ENCODE data around the gene PSMD8. TPM values are rescaled to one million over a fixed set of nuclear protein-coding genes. Genes with fewer than 3 reads are reported as not detected.
"Not testable (repeated sequence)": the region's sequence is repeated elsewhere in the genome, so short reads cannot be mapped to it uniquely, and the experiment has no call there.

Gene PSMD8
- total RNA-seq, 1 donor from 2014 or later = 240 TPM

GRCh38 chr19:38361633-38362075 is 12.7 kb upstream of the PSMD8 start:
- DNase-seq (ENCODE audit: low read depth in 2 of 2) = peak; percentile 47 to 82

- peak; percentile 44 to 61 for DNase-seq (ENCODE audit: low read depth in 2 of 2)
Observed at GRCh38 chr19:38362076-38362945, 12.1 kb upstream of the PSMD8 start.

GRCh38 chr19:38362946-38363688 is 11.3 kb upstream of the PSMD8 start:
- not testable (repeated sequence) for DNase-seq (ENCODE audit: low read depth in 2 of 2)

GRCh38 chr19:38367041-38367440 is 7.3 kb upstream of the PSMD8 start:
- DNase-seq (ENCODE audit: low read depth in 2 of 2) = no peak

- DNase-seq (ENCODE audit: low read depth in 2 of 2) = no peak
Observed at GRCh38 chr19:38369584-38369983, 4.8 kb upstream of the PSMD8 start.

- no peak for DNase-seq (ENCODE audit: low read depth in 2 of 2)
Observed at GRCh38 chr19:38370299-38370698, 4.1 kb upstream of the PSMD8 start.

- no peak for DNase-seq (ENCODE audit: low read depth in 2 of 2)
Observed at GRCh38 chr19:38371081-38371480, 3.3 kb upstream of the PSMD8 start.

- DNase-seq (ENCODE audit: low read depth in 2 of 2) = no peak
Observed at GRCh38 chr19:38373907-38374331, 452 bp upstream of the PSMD8 start.

- DNase-seq (ENCODE audit: low read depth in 2 of 2) = no peak
Observed at GRCh38 chr19:38375098-38375493, 725 bp downstream of the PSMD8 start.

- DNase-seq (ENCODE audit: low read depth in 2 of 2) = no peak
Observed at GRCh38 chr19:38375748-38376147, 1.4 kb downstream of the PSMD8 start.

- DNase-seq (ENCODE audit: low read depth in 2 of 2) = no peak
Observed at GRCh38 chr19:38376576-38376975, 2.2 kb downstream of the PSMD8 start.

- DNase-seq (ENCODE audit: low read depth in 2 of 2) = no peak
Observed at GRCh38 chr19:38377052-38377451, 2.7 kb downstream of the PSMD8 start.

GRCh38 chr19:38378866-38379265 is 4.5 kb downstream of the PSMD8 start:
- DNase-seq (ENCODE audit: low read depth in 2 of 2) = no peak

- DNase-seq (ENCODE audit: low read depth in 2 of 2) = no peak
Observed at GRCh38 chr19:38381138-38381537, 6.8 kb downstream of the PSMD8 start.

GRCh38 chr19:38383184-38383583 is 8.8 kb downstream of the PSMD8 start:
- DNase-seq (ENCODE audit: low read depth in 2 of 2) = no peak

GRCh38 chr19:38383743-38384142 is 9.4 kb downstream of the PSMD8 start:
- no peak for DNase-seq (ENCODE audit: low read depth in 2 of 2)

- DNase-seq (ENCODE audit: low read depth in 2 of 2) = peak in 1 of 2 donors; percentile 35
Observed at GRCh38 chr19:38384209-38385027, 10.0 kb downstream of the PSMD8 start.

GRCh38 chr19:38385057-38385803 is 10.9 kb downstream of the PSMD8 start:
- DNase-seq (ENCODE audit: low read depth in 2 of 2) = no peak

- DNase-seq (ENCODE audit: low read depth in 2 of 2) = no peak
Observed at GRCh38 chr19:38385804-38386257, 11.5 kb downstream of the PSMD8 start.

- DNase-seq (ENCODE audit: low read depth in 2 of 2) = no peak
Observed at GRCh38 chr19:38386300-38386970, 12.1 kb downstream of the PSMD8 start.
